PC-3 (cell line): ENCODE results near the gene PPFIA1.

Experiments
- CTCF ChIP-seq: fragments of 300-600 bp; sonication (generic); conservative IDR thresholded peaks from 2 replicates; pipeline ENCODE4 v1.5.1; 2017; ENCODE audit warnings: antibody characterized with exemption, low read depth, mild to moderate bottlenecking, low read length
- EZH2phosphoT487 ChIP-seq: fragments of 300-600 bp; sonication (generic); IDR thresholded peaks from 2 replicates; pipeline ENCODE4 v1.6.1; 2018; ENCODE audit warnings: mild to moderate bottlenecking, antibody characterized with exemption, low read length, borderline replicate concordance

- TF ChIP-seq CTCF = no peak
- TF ChIP-seq EZH2phosphoT487 = no peak
These were observed 84.1 kb downstream of the PPFIA1 start for GRCh38 chr11:70354629-70355028.
